Astrocyte (in vitro differentiated cells and primary cell): ENCODE data around the gene GPATCH4. TPM values are rescaled to one million over a fixed set of nuclear protein-coding genes. Genes with fewer than 3 reads are reported as not detected.
"Not testable (repeated sequence)": the region's sequence is repeated elsewhere in the genome, so short reads cannot be mapped to it uniquely, and the experiment has no call there.

Experiments used
- DNase-seq: peaks from one replicate; pipeline ENCODE4 v3.0.0-alpha.2; 2010; ENCODE audit warnings: low read depth
- FAIRE-seq: peaks from 2 replicates; lab custom pipeline; 2011; peaks lifted over from hg19 to GRCh38; lab: Jason Lieb, UNC
- H2AFZ ChIP-seq: 2 replicates; pipeline ENCODE4 v1.6.0; 2012; ENCODE audit warnings: low read depth, low read length, inconsistent platforms
- H3K27ac ChIP-seq: 2 replicates; pipeline ENCODE4 v1.5.1; 2011; ENCODE audit warnings: low read depth, low read length, inconsistent platforms
- H3K27me3 ChIP-seq: 2 replicates; pipeline ENCODE4 v1.6.0; 2011; ENCODE audit warnings: low read length, inconsistent platforms; ENCODE audit not compliant: insufficient read depth
- H3K36me3 ChIP-seq: 2 replicates; pipeline ENCODE4 v1.5.1; 2011; ENCODE audit warnings: low read length, inconsistent platforms; ENCODE audit not compliant: insufficient read depth
- H3K4me1 ChIP-seq: 2 replicates; pipeline ENCODE4 v1.5.1; 2011; ENCODE audit warnings: low read length, inconsistent platforms; ENCODE audit not compliant: insufficient read depth
- H3K4me2 ChIP-seq: 2 replicates; pipeline ENCODE4 v1.6.0; 2012; ENCODE audit warnings: low read length, inconsistent platforms
- H3K4me3 ChIP-seq: 2 replicates; pipeline ENCODE4 v1.5.1; 2011; ENCODE audit warnings: low read depth, mild to moderate bottlenecking, low read length, inconsistent platforms; ENCODE audit not compliant: insufficient read depth
- H3K79me2 ChIP-seq: 2 replicates; pipeline ENCODE4 v1.6.0; 2012; ENCODE audit warnings: mild to moderate bottlenecking, low read length, inconsistent platforms; ENCODE audit not compliant: insufficient read depth
- H3K9ac ChIP-seq: 2 replicates; pipeline ENCODE4 v1.6.0; 2012; ENCODE audit warnings: mild to moderate bottlenecking, low read length, inconsistent platforms
- H3K9me3 ChIP-seq: 2 replicates; pipeline ENCODE4 v1.5.1; 2012; ENCODE audit warnings: low read depth, mild to moderate bottlenecking, low read length, inconsistent platforms; ENCODE audit not compliant: insufficient read depth
- H4K20me1 ChIP-seq: 2 replicates; pipeline ENCODE4 v1.6.0; 2012; ENCODE audit warnings: low read length, inconsistent platforms; ENCODE audit not compliant: insufficient read depth
- H3K27ac Mint-ChIP-seq: one replicate; pipeline ENCODE4 v1.8.0; 2021; ENCODE audit warnings: mild to moderate bottlenecking, mixed read lengths; ENCODE audit not compliant: unreplicated experiment
- H3K27me3 Mint-ChIP-seq: one replicate; pipeline ENCODE4 v1.8.0; 2021; ENCODE audit warnings: low read depth, mixed read lengths; ENCODE audit not compliant: unreplicated experiment
- H3K36me3 Mint-ChIP-seq: one replicate; pipeline ENCODE4 v1.8.0; 2021; ENCODE audit warnings: low read depth, mixed read lengths; ENCODE audit not compliant: unreplicated experiment
- H3K4me1 Mint-ChIP-seq: one replicate; pipeline ENCODE4 v1.8.0; 2021; ENCODE audit warnings: low read depth, mixed read lengths; ENCODE audit not compliant: unreplicated experiment
- H3K4me3 Mint-ChIP-seq: one replicate; pipeline ENCODE4 v1.8.0; 2021; ENCODE audit warnings: mild to moderate bottlenecking, moderate library complexity, mixed read lengths; ENCODE audit not compliant: unreplicated experiment
- H3K9me3 Mint-ChIP-seq: one replicate; pipeline ENCODE4 v1.8.0; 2021; ENCODE audit warnings: mild to moderate bottlenecking, mixed read lengths; ENCODE audit not compliant: unreplicated experiment
- CTCF ChIP-seq: IDR thresholded peaks from 2 replicates; pipeline ENCODE4 v1.5.1; 2011; ENCODE audit warnings: low read depth, mild to moderate bottlenecking, inconsistent platforms, low read length, moderate library complexity; ENCODE audit not compliant: insufficient read depth
- EZH2 ChIP-seq: IDR thresholded peaks from 2 replicates; pipeline ENCODE4 v1.6.1; 2012; ENCODE audit warnings: mild to moderate bottlenecking, low read length, inconsistent platforms; ENCODE audit not compliant: insufficient read depth
- total RNA-seq: library from RNA; stranded (reverse); gene quantifications from 2 replicates; pipeline ENCODE4 v1.2.1, GENCODE V29; 2021

Gene GPATCH4
- total RNA-seq, 1 donor from 2014 or later: 22.8 TPM

GRCh38 chr1:156553860-156554485 lies 47.3 kb downstream of the GPATCH4 start:
- Mint-ChIP-seq H3K27me3 (peaks cover 3% of the 10 kb centered on the region), H3K27ac (no peak overlapping the region), H3K4me1 (peaks cover 3% of the 10 kb centered on the region), H3K4me3 (no peak overlapping the region), H3K36me3 (no peaks in the 10 kb centered on the region), H3K9me3 (no peaks in the 10 kb centered on the region)
- Histone ChIP-seq H3K4me1 (no peaks in the 10 kb centered on the region), H3K4me3 (no peak overlapping the region), H3K27me3 (no peaks in the 10 kb centered on the region), H3K36me3 (peaks cover 13% of the 10 kb centered on the region), H2AFZ (no peak overlapping the region), H3K9me3 (no peaks in the 10 kb centered on the region), H3K4me2 (no peak overlapping the region), H3K9ac (no peak overlapping the region), H3K79me2 (no peaks in the 10 kb centered on the region), H3K27ac (no peak overlapping the region), H4K20me1 (no peaks in the 10 kb centered on the region)
- FAIRE-seq (no peak), DNase-seq (no peak)
- TF ChIP-seq CTCF (no peak), EZH2 (no peak)

- not testable (repeated sequence) for H3K9me3 Mint-ChIP-seq, H3K4me2 ChIP-seq, DNase-seq, H3K27ac ChIP-seq, H2AFZ ChIP-seq, H3K36me3 Mint-ChIP-seq, H3K4me3 ChIP-seq, H3K27me3 ChIP-seq, H3K4me1 ChIP-seq, H3K79me2 ChIP-seq, H3K9ac ChIP-seq, FAIRE-seq, H3K4me1 Mint-ChIP-seq, H3K9me3 ChIP-seq, H4K20me1 ChIP-seq, H3K27me3 Mint-ChIP-seq
- Mint-ChIP-seq H3K4me3 (peak overlapping the region; percentile 43), H3K27ac (peak overlapping the region; percentile 4)
- H3K36me3 ChIP-seq: peaks cover 15% of the 10 kb centered on the region
Observed at GRCh38 chr1:156552937-156553336, 48.3 kb downstream of the GPATCH4 start.

GRCh38 chr1:156552518-156552917 lies 48.8 kb downstream of the GPATCH4 start:
- H3K27ac ChIP-seq: no peak overlapping the region
- H3K27ac Mint-ChIP-seq: no peak overlapping the region
- no peaks in the 10 kb centered on the region for H4K20me1 ChIP-seq
- no peak for TF ChIP-seq CTCF
- no peak for TF ChIP-seq EZH2
- FAIRE-seq (no peak), DNase-seq (no peak)
- H3K27me3 Mint-ChIP-seq: peaks cover 3% of the 10 kb centered on the region
- no peak overlapping the region for H3K9ac ChIP-seq
- H3K4me3 Mint-ChIP-seq: no peak overlapping the region
- H3K9me3 ChIP-seq: no peaks in the 10 kb centered on the region
- no peaks in the 10 kb centered on the region for H3K27me3 ChIP-seq
- H2AFZ ChIP-seq: no peak overlapping the region
- H3K36me3 ChIP-seq: peaks cover 19% of the 10 kb centered on the region
- peaks cover 3% of the 10 kb centered on the region for H3K4me1 Mint-ChIP-seq
- no peaks in the 10 kb centered on the region for H3K4me1 ChIP-seq
- H3K4me2 ChIP-seq: no peak overlapping the region
- no peaks in the 10 kb centered on the region for H3K9me3 Mint-ChIP-seq
- no peak overlapping the region for H3K4me3 ChIP-seq
- H3K36me3 Mint-ChIP-seq: no peaks in the 10 kb centered on the region
- H3K79me2 ChIP-seq: no peaks in the 10 kb centered on the region
